Measurements from ENCODE around the gene PLTP.
"Not testable (repeated sequence)": the region's sequence is repeated elsewhere in the genome, so short reads cannot be mapped to it uniquely, and the experiment has no call there.

Gene PLTP

GRCh38 chr20:45886590-45887345, 25.2 kb downstream of the PLTP start:
- TF ChIP-seq CTCF (IDR thresholded peaks at IDR 0.05): no peak
- Histone ChIP-seq H3K27ac (no peak overlapping the region), H3K4me3 (no peak overlapping the region)
- DNase-seq (ENCODE audit: low spot score): no peak

GRCh38 chr20:45883100-45883469, 28.9 kb downstream of the PLTP start:
- no peak for DNase-seq (ENCODE audit: low spot score)
- Histone ChIP-seq H3K27ac (no peak overlapping the region), H3K4me3 (no peak overlapping the region)
- TF ChIP-seq CTCF (IDR thresholded peaks at IDR 0.05): no peak

- no peak for DNase-seq (ENCODE audit: low spot score)
- H3K27ac ChIP-seq: no peak overlapping the region
- no peak for TF ChIP-seq CTCF (IDR thresholded peaks at IDR 0.05)
Measured at GRCh38 chr20:45882469-45883099, 29.4 kb downstream of the PLTP start.

GRCh38 chr20:45880988-45881788, 30.8 kb downstream of the PLTP start, which contains the start of gene ZSWIM1:
TSS of gene ZSWIM1 (plus strand) at chr20:45881227. CDS start at chr20:45882593, 1,366 bp downstream.
- DNase-seq (ENCODE audit: low spot score): peak; percentile 99
- TF ChIP-seq CTCF (IDR thresholded peaks at IDR 0.05): no peak
- Histone ChIP-seq H3K4me3 (peak within 1 kb of the TSS; percentile 79), H3K27ac (peak within 1 kb of the TSS; percentile 51 to 93)

More at GRCh38 chr20:45882469-45883099, 29.4 kb downstream of the PLTP start:
- H3K4me3 ChIP-seq: no peak overlapping the region

GRCh38 chr20:45878076-45878761, 33.7 kb downstream of the PLTP start:
- Histone ChIP-seq H3K4me3 (no peak overlapping the region), H3K27ac (peak overlapping the region in 1 of 2 donors; percentile 16)
- DNase-seq (ENCODE audit: low spot score): no peak
- no peak for TF ChIP-seq CTCF (IDR thresholded peaks at IDR 0.05)

- TF ChIP-seq CTCF (IDR thresholded peaks at IDR 0.05): no peak
- no peak overlapping the region for H3K4me3 ChIP-seq
- DNase-seq (ENCODE audit: low spot score): no peak
- no peak overlapping the region for H3K27ac ChIP-seq
Measured at GRCh38 chr20:45874576-45874975, 37.4 kb downstream of the PLTP start.

- not testable (repeated sequence) for DNase-seq (ENCODE audit: low spot score); H3K4me3 ChIP-seq; H3K27ac ChIP-seq
Measured at GRCh38 chr20:45874104-45874481, 37.9 kb downstream of the PLTP start.

Measured in coronary artery (tissue), 2 donors.